ENCODE data around the gene RBSN. TPM values are rescaled to one million over a fixed set of nuclear protein-coding genes. Genes with fewer than 3 reads are reported as not detected.

Gene RBSN
- total RNA-seq, 2 donors from 2014 or later = 18.5 to 22.2 TPM

- TF ChIP-seq CTCF (IDR thresholded peaks at IDR 0.05) = no peak
- Histone ChIP-seq H3K36me3 (peaks cover 33% of the 10 kb centered on the region), H3K27me3 (no peaks in the 10 kb centered on the region), H3K9me3 (no peaks in the 10 kb centered on the region), H3K4me3 (no peak overlapping the region), H3K27ac (no peak overlapping the region), H3K4me1 (peaks cover 0 to 16% of the 10 kb centered on the region in 2 donors)
- no peak for DNase-seq (ENCODE audit: low spot score)
These were observed 2.9 kb downstream of the RBSN start for GRCh38 chr3:15096046-15096445.

DNA sequence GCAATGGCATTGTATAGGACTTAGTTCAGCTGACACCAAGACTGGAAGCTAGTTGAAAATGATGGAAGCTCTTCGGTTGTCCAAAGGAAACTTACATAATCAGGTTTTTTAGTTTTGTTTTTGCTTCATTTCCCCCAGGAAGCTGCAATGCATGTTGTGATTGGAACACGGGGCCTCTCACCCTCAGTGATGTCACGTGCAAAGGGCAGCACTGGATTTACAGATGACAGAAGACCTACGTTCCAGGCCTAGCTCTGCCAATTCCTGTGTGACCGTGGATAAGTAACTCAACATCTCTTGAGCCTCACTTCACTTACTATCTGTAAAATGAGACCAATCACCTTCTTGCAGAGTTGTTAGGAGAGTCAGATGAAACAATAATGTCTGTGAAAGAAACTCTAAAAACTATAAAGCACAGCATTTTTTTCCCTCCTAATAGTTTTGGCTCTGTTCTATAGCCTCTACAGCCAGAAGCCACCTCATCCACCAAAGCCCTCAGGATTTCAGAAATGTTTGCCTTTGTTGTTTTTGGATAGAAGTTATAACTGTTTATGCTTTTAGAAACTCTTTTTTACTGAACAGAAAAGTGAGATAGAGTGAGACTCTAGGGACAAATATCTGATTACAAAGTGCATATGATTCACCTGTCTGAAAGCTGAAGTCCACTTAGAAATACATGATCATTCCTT lies 4.6 kb downstream of the RBSN start:
- Histone ChIP-seq H3K27ac (no peak overlapping the region), H3K27me3 (no peaks in the 10 kb centered on the region), H3K4me3 (no peak overlapping the region), H3K36me3 (peaks cover 48% of the 10 kb centered on the region), H3K9me3 (no peaks in the 10 kb centered on the region), H3K4me1 (peaks cover 0 to 10% of the 10 kb centered on the region in 2 donors)
- TF ChIP-seq CTCF (IDR thresholded peaks at IDR 0.05) = no peak
- no peak for DNase-seq (ENCODE audit: low spot score)

GRCh38 chr3:15092686-15093085 lies 6.3 kb downstream of the RBSN start:
- no peak for DNase-seq (ENCODE audit: low spot score)
- TF ChIP-seq CTCF (IDR thresholded peaks at IDR 0.05) = no peak
- no peaks in the 10 kb centered on the region for H3K27me3 ChIP-seq
- no peaks in the 10 kb centered on the region for H3K9me3 ChIP-seq
- peaks cover 0 to 3% of the 10 kb centered on the region in 2 donors for H3K4me1 ChIP-seq
- peaks cover 56% of the 10 kb centered on the region for H3K36me3 ChIP-seq
- H3K27ac ChIP-seq = no peak overlapping the region
- no peak overlapping the region for H3K4me3 ChIP-seq

DNA sequence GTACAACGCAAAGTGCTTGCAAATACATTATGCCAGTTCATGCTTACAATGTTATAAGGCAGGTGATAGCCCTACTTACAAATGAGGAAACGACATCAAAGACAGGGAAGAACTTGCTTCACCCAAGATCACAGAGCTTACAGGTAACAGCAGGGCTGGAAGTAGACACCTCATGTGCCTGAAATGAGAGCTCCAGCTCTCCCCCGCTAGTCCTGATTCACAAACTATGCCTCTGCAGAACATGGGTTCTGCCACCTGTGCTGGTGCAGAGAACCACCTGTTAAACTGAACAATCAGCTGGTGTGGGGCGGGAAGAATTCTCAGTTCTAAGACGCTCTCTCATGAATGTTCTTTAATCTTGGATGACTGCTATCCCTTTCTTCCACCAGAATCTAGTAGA lies 7.4 kb downstream of the RBSN start:
- Histone ChIP-seq H3K27ac (no peak overlapping the region), H3K36me3 (peaks cover 56% of the 10 kb centered on the region), H3K9me3 (no peaks in the 10 kb centered on the region), H3K4me1 (no peaks in the 10 kb centered on the region), H3K4me3 (no peak overlapping the region), H3K27me3 (no peaks in the 10 kb centered on the region)
- DNase-seq (ENCODE audit: low spot score) = no peak
- TF ChIP-seq CTCF (IDR thresholded peaks at IDR 0.05) = no peak

- Histone ChIP-seq H3K4me3 (no peak overlapping the region), H3K36me3 (peaks cover 52% of the 10 kb centered on the region), H3K9me3 (no peaks in the 10 kb centered on the region), H3K27ac (no peak overlapping the region), H3K27me3 (no peaks in the 10 kb centered on the region), H3K4me1 (no peaks in the 10 kb centered on the region)
- DNase-seq (ENCODE audit: low spot score) = no peak
- TF ChIP-seq CTCF (IDR thresholded peaks at IDR 0.05) = no peak
These were observed 9.7 kb downstream of the RBSN start for GRCh38 chr3:15089201-15089600.

DNA sequence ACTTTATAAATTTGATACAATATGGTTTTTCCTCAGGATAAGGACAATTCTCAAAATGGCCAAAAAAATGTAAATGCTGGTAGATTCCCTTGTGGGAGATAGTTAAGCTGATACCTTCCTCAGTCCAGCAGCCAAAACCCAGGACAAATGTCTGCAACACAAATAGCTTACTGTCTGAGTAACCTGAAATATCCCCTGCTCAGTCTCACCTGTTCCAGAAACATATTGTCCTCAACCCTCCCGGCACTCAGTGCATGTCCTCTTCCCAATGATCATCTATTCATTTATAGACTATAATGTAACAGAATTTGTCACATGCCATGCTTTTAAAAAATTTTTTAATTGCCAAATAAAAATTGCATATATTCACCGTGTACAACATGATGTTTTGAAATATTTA lies 12.2 kb downstream of the RBSN start:
- TF ChIP-seq CTCF (IDR thresholded peaks at IDR 0.05) = no peak

More for the DNA sequence above, 12.2 kb downstream of the RBSN start:
- no peaks in the 10 kb centered on the region for H3K9me3 ChIP-seq
- no peak overlapping the region for H3K4me3 ChIP-seq
- no peak overlapping the region for H3K27ac ChIP-seq
- DNase-seq (ENCODE audit: low spot score) = no peak
- H3K36me3 ChIP-seq = peaks cover 66% of the 10 kb centered on the region
- H3K27me3 ChIP-seq = no peaks in the 10 kb centered on the region
- no peaks in the 10 kb centered on the region for H3K4me1 ChIP-seq
